ENCODE data around the gene TMEM269.

DNA sequence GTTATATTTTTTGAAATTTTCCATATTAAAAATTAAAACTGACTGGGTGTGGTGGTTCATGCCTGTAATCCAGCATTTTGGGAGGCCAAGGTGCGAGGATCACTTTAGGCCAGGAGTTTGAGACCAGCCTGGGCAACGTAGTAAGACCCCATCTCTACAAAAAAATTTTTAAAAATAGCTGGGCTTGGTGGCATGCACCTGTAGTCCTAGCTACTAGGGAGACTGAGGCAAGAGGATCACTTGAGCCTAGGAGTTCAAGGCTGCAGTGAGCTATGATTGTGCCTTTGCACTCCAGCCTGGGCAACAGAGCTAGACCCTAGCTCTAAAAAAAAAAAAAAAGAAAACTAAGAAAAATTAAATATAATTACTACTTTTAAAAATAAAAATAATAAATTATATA lies 36.9 kb downstream of the TMEM269 start:
- TF ChIP-seq POLR2AphosphoS5 (IDR thresholded peaks at IDR 0.05; ENCODE audit: low read depth, low read length) (no peak), SIN3A (IDR thresholded peaks at IDR 0.05; ENCODE audit: borderline replicate concordance, insufficient read depth, low read length) (no peak)
- TF ChIP-seq, protein P1, sequence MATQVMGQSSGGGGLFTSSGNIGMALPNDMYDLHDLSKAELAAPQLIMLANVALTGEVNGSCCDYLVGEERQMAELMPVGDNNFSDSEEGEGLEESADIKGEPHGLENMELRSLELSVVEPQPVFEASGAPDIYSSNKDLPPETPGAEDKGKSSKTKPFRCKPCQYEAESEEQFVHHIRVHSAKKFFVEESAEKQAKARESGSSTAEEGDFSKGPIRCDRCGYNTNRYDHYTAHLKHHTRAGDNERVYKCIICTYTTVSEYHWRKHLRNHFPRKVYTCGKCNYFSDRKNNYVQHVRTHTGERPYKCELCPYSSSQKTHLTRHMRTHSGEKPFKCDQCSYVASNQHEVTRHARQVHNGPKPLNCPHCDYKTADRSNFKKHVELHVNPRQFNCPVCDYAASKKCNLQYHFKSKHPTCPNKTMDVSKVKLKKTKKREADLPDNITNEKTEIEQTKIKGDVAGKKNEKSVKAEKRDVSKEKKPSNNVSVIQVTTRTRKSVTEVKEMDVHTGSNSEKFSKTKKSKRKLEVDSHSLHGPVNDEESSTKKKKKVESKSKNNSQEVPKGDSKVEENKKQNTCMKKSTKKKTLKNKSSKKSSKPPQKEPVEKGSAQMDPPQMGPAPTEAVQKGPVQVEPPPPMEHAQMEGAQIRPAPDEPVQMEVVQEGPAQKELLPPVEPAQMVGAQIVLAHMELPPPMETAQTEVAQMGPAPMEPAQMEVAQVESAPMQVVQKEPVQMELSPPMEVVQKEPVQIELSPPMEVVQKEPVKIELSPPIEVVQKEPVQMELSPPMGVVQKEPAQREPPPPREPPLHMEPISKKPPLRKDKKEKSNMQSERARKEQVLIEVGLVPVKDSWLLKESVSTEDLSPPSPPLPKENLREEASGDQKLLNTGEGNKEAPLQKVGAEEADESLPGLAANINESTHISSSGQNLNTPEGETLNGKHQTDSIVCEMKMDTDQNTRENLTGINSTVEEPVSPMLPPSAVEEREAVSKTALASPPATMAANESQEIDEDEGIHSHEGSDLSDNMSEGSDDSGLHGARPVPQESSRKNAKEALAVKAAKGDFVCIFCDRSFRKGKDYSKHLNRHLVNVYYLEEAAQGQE (IDR thresholded peaks at IDR 0.05; ENCODE audit: insufficient read depth in 1 of 2, low read depth in 2 of 2, low read length in 2 of 2): no peak
